HepG2 (cell line): ENCODE data around the gene EVI5. TPM values are rescaled to one million over a fixed set of nuclear protein-coding genes. Genes with fewer than 3 reads are reported as not detected.
A peak's percentile ranks its signal among the peaks of the same experiment; 100 is the strongest.

Source experiments
- AGO2 ChIP-seq: fragments of 200-400 bp; formaldehyde crosslinking; optimal IDR thresholded peaks from 2 replicates; pipeline ENCODE3; 2017; ENCODE audit warnings: mild to moderate bottlenecking, low read depth, low read length, moderate library complexity
- BHLHE40 ChIP-seq: IDR thresholded peaks from 2 replicates; pipeline ENCODE4 v1.6.1; 2011; ENCODE audit warnings: low read length, improper control_type of control experiment
- DNMT3B ChIP-seq: conservative IDR thresholded peaks from 2 replicates; pipeline ENCODE4 v1.6.1; 2016; ENCODE audit warnings: missing biosample characterization, control low read depth
- FOXJ3 ChIP-seq: sonication (generic); formaldehyde crosslinking; IDR thresholded peaks from 2 replicates; pipeline ENCODE4 v1.4.0; 2020; ENCODE audit warnings: missing genetic modification reagents, mild to moderate bottlenecking, borderline replicate concordance
- KDM1A ChIP-seq: IDR thresholded peaks from 2 replicates; pipeline ENCODE4 v1.6.1; 2016; ENCODE audit warnings: missing compliant biosample characterization
- KLF13 ChIP-seq: sonication (generic); formaldehyde crosslinking; IDR thresholded peaks from 2 replicates; pipeline ENCODE4 v1.4.0; 2020; ENCODE audit warnings: mild to moderate bottlenecking, missing genetic modification reagents
- MED1 ChIP-seq: sonication (generic); formaldehyde crosslinking; IDR thresholded peaks from 2 replicates; pipeline ENCODE4 v1.4.0; 2020; ENCODE audit warnings: missing genetic modification reagents
- MEIS2 ChIP-seq: sonication (generic); formaldehyde crosslinking; IDR thresholded peaks from 2 replicates; pipeline ENCODE4 v1.9.0; 2021; ENCODE audit warnings: mild to moderate bottlenecking, missing genetic modification reagents
- NFE2L1 ChIP-seq: sonication (generic); formaldehyde crosslinking; IDR thresholded peaks from 2 replicates; pipeline ENCODE4 v1.4.0; 2020; ENCODE audit warnings: missing genetic modification reagents, mild to moderate bottlenecking, borderline replicate concordance
- NFYB ChIP-seq: sonication (generic); formaldehyde crosslinking; IDR thresholded peaks from 2 replicates; pipeline ENCODE4 v1.4.0; 2020; ENCODE audit warnings: missing genetic modification reagents
- PAWR ChIP-seq: sonication (generic); formaldehyde crosslinking; IDR thresholded peaks from 2 replicates; pipeline ENCODE4 v1.4.0; 2020; ENCODE audit warnings: missing genetic modification reagents, mild to moderate bottlenecking, borderline replicate concordance
- POGZ ChIP-seq: sonication (generic); formaldehyde crosslinking; IDR thresholded peaks from 2 replicates; pipeline ENCODE4 v1.4.0; 2020; ENCODE audit warnings: mild to moderate bottlenecking, missing genetic modification reagents
- SALL1 ChIP-seq: sonication (generic); formaldehyde crosslinking; IDR thresholded peaks from 2 replicates; pipeline ENCODE4 v1.8.0; 2022; ENCODE audit warnings: mild to moderate bottlenecking, missing genetic modification reagents
- TBX2 ChIP-seq: sonication (generic); formaldehyde crosslinking; IDR thresholded peaks from 2 replicates; pipeline ENCODE4 v1.5.0; 2020; ENCODE audit warnings: missing genetic modification reagents, mild to moderate bottlenecking, borderline replicate concordance
- TCF7 ChIP-seq: sonication (generic); IDR thresholded peaks from 2 replicates; pipeline ENCODE4 v1.6.1; 2016; ENCODE audit warnings: antibody characterized with exemption, low read depth
- TCF7L2 ChIP-seq: IDR thresholded peaks from 2 replicates; pipeline ENCODE4 v1.6.1; 2011; ENCODE audit warnings: mild to moderate bottlenecking, low read depth, low read length, moderate library complexity
- XRCC5 ChIP-seq: fragments of 200-400 bp; formaldehyde crosslinking; optimal IDR thresholded peaks from 2 replicates; pipeline ENCODE3; 2017; ENCODE audit warnings: mild to moderate bottlenecking, low read length
- ZFY ChIP-seq: sonication (generic); formaldehyde crosslinking; IDR thresholded peaks from 2 replicates; pipeline ENCODE4 v1.4.0; 2020; ENCODE audit warnings: missing genetic modification reagents
- ZNF251 ChIP-seq: sonication (generic); formaldehyde crosslinking; IDR thresholded peaks from 2 replicates; pipeline ENCODE4 v1.9.0; 2021; ENCODE audit warnings: mild to moderate bottlenecking, missing genetic modification reagents
- ZNF557 ChIP-seq: sonication (generic); formaldehyde crosslinking; IDR thresholded peaks from 2 replicates; pipeline ENCODE4 v1.4.0; 2020; ENCODE audit warnings: missing genetic modification reagents
- ZNF776 ChIP-seq: sonication (generic); formaldehyde crosslinking; IDR thresholded peaks from 2 replicates; pipeline ENCODE4 v1.4.0; 2020; ENCODE audit warnings: mild to moderate bottlenecking, missing genetic modification reagents
- polyA plus RNA-seq, 8 experiments: library from polyadenylated mRNA; depleted of rRNA in 3 of 8; stranded (reverse) in 7 of 8; unstranded in 1 of 8; fragments of >200 nt; fragmentation: Illumina TruSeq in 4 of 8; extraction: Trizol in 4 of 8; gene quantifications; 2 replicates each; pipeline versions ENCODE4 v1.2.1 to v1.2.3, GENCODE V29; 2011 to 2016; ENCODE audit warnings: low read depth in 4 of 8, missing spikeins in 1 of 8, mixed read lengths in 1 of 8; ENCODE audit not compliant: insufficient read depth in 1 of 8
- total RNA-seq, 5 experiments: library from RNA; depleted of rRNA; stranded (reverse); fragments of >200 nt; fragmentation: Illumina TruSeq; extraction: Trizol; gene quantifications; 2 replicates each; pipeline ENCODE4 v1.2.3, GENCODE V29; 2016; ENCODE audit warnings: low read depth in 1 of 5
- TF ChIP-seq, protein P1 (sequence below): sonication (generic); formaldehyde crosslinking; IDR thresholded peaks from 2 replicates; pipeline ENCODE4 v1.5.1; 2020; ENCODE audit warnings: mild to moderate bottlenecking, missing genetic modification reagents, moderate library complexity
- TF ChIP-seq, protein P2 (sequence below): IDR thresholded peaks from 2 replicates; pipeline ENCODE4 v1.6.1; 2016; ENCODE audit warnings: missing compliant biosample characterization, missing genetic modification reagents, borderline replicate concordance
- TF ChIP-seq, protein P3 (sequence below): sonication (generic); formaldehyde crosslinking; IDR thresholded peaks from 2 replicates; pipeline ENCODE4 v1.5.1; 2020; ENCODE audit warnings: missing genetic modification reagents, mild to moderate bottlenecking, borderline replicate concordance
- TF ChIP-seq, protein P4 (sequence below): sonication (generic); formaldehyde crosslinking; IDR thresholded peaks from 2 replicates; pipeline ENCODE4 v1.5.1; 2020; ENCODE audit warnings: mild to moderate bottlenecking, moderate library complexity, missing genetic modification reagents
- TF ChIP-seq, protein P5 (sequence below): sonication (generic); formaldehyde crosslinking; IDR thresholded peaks from 2 replicates; pipeline ENCODE4 v1.8.1; 2023; ENCODE audit warnings: missing genetic modification reagents, mild to moderate bottlenecking, borderline replicate concordance

EVI5 gene
- total and polyA plus RNA-seq, 2 of the 13 experiments (the other 11 are each of a cell fraction or from before 2014, with no cell fraction given): 4.0 to 12.6 TPM

DNA sequence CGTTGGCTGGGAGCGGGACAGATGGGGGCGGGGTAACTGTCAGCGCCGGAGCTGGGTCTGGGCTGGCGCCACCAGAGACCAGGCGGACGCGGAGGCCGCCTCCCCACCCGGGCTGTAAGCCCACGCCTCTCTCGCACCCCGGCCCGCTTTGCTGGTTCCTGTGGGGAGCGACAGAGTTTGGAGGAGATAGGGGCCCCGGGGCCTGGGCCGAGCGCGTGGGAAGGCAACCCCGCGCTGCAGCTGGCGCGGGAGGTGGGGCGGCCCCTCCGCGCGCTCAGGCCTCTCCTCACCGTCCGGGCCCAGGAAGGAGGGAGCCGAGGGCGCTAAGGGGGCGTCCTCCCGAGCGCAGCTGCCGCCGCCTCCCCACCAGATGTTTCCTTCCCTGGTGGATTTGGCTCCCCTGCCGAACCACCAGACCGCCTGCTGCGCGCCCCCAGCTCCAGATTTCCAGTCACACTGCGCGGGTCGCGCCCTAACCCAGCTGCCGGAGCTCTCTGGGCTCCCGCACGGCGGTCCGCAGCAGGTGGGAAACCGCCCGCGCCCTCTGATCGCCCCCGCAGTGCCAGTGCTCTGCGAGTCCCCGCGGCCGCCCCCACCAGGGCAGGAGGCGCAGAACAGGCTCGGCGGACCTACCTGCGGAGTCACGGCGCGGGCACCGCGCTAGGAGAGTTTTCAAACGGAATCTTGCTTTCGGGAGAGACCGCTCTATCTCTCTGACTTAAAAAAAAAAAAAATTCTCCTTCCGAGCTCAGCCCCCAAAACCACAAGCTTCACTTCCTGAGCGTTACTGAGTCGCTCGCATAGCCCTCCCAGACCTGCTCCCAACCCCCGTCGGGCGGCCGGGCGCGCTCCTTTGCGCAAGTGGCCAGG, 299.3 kb downstream of the EVI5 start (continued):
- peak; percentile 90 for TF ChIP-seq AGO2
- TF ChIP-seq KDM1A (CRISPR knock-in tag): no peak
- TF ChIP-seq, protein P1, sequence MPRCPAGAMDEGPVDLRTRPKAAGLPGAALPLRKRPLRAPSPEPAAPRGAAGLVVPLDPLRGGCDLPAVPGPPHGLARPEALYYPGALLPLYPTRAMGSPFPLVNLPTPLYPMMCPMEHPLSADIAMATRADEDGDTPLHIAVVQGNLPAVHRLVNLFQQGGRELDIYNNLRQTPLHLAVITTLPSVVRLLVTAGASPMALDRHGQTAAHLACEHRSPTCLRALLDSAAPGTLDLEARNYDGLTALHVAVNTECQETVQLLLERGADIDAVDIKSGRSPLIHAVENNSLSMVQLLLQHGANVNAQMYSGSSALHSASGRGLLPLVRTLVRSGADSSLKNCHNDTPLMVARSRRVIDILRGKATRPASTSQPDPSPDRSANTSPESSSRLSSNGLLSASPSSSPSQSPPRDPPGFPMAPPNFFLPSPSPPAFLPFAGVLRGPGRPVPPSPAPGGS: no peak
- TF ChIP-seq KLF13 (CRISPR knock-in tag): no peak
- TF ChIP-seq ZNF251: no peak
- TF ChIP-seq MED1: peak; percentile 23; the same call in 1 of the 2 replicates
- no peak for TF ChIP-seq ZNF557 (CRISPR knock-in tag)
- TF ChIP-seq XRCC5: peak; percentile 54
- TF ChIP-seq TCF7L2: no peak
- no peak for TF ChIP-seq FOXJ3 (CRISPR knock-in tag)
- TF ChIP-seq, protein P2, sequence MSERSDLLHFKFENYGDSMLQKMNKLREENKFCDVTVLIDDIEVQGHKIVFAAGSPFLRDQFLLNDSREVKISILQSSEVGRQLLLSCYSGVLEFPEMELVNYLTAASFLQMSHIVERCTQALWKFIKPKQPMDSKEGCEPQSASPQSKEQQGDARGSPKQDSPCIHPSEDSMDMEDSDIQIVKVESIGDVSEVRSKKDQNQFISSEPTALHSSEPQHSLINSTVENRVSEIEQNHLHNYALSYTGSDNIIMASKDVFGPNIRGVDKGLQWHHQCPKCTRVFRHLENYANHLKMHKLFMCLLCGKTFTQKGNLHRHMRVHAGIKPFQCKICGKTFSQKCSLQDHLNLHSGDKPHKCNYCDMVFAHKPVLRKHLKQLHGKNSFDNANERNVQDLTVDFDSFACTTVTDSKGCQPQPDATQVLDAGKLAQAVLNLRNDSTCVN: no peak
- TF ChIP-seq ZNF776: no peak; the same call in none of the 2 replicates
- TF ChIP-seq, protein P3, sequence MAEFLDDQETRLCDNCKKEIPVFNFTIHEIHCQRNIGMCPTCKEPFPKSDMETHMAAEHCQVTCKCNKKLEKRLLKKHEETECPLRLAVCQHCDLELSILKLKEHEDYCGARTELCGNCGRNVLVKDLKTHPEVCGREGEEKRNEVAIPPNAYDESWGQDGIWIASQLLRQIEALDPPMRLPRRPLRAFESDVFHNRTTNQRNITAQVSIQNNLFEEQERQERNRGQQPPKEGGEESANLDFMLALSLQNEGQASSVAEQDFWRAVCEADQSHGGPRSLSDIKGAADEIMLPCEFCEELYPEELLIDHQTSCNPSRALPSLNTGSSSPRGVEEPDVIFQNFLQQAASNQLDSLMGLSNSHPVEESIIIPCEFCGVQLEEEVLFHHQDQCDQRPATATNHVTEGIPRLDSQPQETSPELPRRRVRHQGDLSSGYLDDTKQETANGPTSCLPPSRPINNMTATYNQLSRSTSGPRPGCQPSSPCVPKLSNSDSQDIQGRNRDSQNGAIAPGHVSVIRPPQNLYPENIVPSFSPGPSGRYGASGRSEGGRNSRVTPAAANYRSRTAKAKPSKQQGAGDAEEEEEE: no peak
- no peak for TF ChIP-seq PAWR (CRISPR knock-in tag)
- no peak for TF ChIP-seq NFE2L1
- no peak for TF ChIP-seq SALL1 (CRISPR knock-in tag)
- TF ChIP-seq TBX2 (CRISPR knock-in tag): no peak
- TF ChIP-seq MEIS2: no peak
- peak; percentile 65; the same call in 1 of the 2 replicates for TF ChIP-seq ZFY
- TF ChIP-seq POGZ (CRISPR knock-in tag): peak; percentile 66
- TF ChIP-seq NFYB (CRISPR knock-in tag): no peak
- TF ChIP-seq, protein P4, sequence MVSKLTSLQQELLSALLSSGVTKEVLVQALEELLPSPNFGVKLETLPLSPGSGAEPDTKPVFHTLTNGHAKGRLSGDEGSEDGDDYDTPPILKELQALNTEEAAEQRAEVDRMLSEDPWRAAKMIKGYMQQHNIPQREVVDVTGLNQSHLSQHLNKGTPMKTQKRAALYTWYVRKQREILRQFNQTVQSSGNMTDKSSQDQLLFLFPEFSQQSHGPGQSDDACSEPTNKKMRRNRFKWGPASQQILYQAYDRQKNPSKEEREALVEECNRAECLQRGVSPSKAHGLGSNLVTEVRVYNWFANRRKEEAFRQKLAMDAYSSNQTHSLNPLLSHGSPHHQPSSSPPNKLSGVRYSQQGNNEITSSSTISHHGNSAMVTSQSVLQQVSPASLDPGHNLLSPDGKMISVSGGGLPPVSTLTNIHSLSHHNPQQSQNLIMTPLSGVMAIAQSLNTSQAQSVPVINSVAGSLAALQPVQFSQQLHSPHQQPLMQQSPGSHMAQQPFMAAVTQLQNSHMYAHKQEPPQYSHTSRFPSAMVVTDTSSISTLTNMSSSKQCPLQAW: no peak
- TF ChIP-seq DNMT3B: no peak; the same call in 1 of the 2 replicates
- no peak for TF ChIP-seq TCF7
- TF ChIP-seq, protein P5, sequence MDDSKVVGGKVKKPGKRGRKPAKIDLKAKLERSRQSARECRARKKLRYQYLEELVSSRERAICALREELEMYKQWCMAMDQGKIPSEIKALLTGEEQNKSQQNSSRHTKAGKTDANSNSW (CRISPR knock-in tag): no peak
- TF ChIP-seq BHLHE40: no peak
